NCI-H2227 (cell line): ENCODE measurements around the gene POLR2E.
A peak's percentile ranks its signal among the peaks of the same experiment; 100 is the strongest.
"Not testable (repeated sequence)": the region's sequence is repeated elsewhere in the genome, so short reads cannot be mapped to it uniquely, and the experiment has no call there.

Experiments used
- DNase-seq: peaks from one replicate; lab custom pipeline; 2025; ENCODE audit not compliant: unreplicated experiment; lab: John Stamatoyannopoulos, UW

POLR2E gene

DNA sequence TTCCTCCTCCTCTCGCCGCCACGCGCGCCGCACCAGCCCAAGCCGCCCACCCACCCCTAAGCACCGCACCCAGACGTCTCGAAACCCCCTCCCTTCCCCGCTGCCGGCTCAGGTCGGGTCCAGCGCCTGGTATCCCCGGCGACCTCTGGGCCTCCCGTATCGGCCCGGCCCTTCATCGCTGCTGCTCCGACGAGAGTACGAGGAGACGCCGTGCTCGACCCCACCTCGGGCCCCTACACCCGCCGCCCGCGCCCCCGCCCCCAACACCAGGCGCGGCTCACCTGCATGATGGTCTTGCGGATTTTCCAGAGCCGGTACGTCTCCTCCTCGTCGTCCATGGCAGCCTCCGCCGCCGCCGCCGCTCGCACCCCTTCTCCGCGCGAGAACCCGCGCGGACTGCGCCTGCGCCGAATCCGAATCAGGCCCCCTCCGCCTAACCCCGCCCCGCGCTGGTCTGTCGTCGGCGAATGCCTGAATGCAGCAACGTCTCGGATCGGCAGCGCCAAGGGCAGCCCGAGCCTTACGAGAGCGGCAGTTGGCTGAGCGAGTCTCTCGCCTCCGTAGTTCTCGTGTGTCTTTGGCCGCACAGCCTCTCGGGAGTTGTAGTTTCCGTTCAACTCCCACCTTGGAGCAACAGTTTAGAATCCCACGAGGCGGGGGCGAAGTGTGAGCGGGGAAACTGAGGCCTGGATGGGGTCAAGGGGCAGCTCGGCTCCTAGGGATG, at the start of gene POLR2E:
TSS of gene POLR2E (minus strand) at position 398 of the 724 bp plus-strand sequence. CDS start at position 338, 60 bp downstream.
- peak; percentile 97 for DNase-seq

DNA sequence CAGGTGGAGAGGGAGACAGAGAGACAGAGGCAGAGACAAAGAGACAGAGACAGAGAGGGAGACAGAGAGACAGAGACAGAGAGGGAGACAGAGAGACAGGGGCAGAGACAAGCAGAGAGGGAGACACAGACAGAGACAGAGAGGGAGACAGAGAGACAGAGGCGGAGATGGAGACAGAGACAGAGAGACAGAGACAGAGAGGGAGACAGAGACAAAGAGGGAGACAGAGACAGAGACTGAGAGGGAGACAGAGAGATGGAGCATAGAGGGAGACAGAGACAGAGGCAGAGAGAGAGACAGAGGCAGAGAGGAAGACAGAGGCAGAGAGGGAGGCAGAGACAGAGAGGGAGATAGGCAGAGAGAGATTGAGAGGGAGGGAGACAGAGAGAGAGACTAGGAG, 49.6 kb upstream of the POLR2E start:
- no peak for DNase-seq

DNA sequence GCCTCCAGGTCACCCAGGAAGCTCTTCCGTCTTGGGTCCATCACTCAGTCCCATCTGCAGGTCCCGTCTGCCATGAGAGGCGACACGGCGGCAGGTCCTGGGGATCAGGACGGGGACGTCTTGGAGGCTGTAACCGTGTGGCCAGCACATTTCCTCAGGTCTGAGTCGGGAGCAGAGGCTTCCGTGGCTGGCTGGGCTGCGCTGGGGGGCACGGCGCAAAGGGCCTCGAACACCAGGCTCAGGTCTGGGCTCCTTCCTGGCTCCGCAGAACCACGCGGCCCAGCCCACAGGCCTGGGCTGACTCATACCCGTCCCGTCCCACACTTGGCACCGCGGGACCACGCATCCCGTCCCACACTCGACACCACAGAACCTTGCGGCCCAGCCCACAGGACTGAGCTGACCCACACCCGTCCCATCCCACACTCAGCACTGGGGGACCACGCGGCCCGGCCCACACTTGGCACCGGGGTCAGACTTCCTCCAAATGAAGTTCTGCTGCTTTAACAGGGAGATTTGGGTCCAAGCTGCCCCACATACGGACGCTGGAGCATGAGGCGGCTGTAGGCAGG, 48.7 kb upstream of the POLR2E start:
- no peak for DNase-seq

DNA sequence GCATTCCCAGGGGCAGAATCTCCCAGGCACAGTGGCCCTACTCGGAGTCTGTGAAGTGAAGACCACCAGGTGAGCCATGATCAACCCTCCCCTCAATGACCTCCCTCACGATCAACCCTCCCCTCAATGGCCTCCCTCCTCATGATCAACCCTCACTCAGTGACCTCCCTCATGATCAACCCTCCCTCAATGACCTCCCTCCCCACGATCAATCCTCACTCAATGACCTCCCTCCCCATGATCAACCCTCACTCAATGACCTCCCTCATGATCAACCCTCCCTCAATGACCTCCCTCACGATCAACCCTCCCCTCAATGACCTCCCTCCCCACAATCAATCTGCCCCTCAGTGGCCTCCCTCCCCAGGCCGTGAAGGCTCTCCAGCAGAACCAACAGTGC, 46.8 kb upstream of the POLR2E start:
- no peak for DNase-seq

DNA sequence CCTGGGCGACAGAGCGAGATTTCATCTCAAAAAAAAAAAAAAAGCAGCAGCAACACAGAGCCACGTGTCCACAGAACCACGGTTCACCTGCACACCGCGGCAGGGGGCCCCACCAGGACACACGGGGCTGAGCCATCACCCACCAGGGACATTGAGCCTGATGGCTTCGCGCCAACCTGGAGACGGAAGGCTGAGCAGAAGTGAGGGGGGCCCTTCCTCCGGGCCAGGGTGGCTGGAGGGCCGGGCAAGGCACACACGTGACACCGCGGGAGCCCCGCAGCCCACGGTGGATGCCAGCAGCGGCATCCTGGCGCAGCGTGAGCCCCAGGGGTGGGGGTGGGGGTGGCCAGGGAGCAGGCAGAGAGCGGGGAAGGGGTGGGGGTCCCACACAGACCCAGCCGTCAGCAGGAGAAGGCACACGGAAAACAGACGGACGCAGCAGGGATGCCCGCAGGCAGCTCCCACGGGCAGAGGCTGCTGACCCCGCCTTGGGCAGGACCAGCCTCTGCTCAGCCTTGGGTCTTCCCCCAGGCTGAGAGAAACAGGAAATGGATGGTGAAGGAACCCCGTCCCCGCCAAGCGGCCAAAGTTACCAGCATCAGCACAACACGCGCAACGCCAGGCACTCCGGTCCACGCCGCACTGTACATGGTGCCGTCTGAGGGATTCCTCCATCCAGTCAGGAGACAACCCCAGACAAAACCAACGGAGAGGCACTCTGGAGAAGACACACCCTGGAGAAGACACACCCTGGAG, 45.3 kb upstream of the POLR2E start:
- no peak for DNase-seq

DNA sequence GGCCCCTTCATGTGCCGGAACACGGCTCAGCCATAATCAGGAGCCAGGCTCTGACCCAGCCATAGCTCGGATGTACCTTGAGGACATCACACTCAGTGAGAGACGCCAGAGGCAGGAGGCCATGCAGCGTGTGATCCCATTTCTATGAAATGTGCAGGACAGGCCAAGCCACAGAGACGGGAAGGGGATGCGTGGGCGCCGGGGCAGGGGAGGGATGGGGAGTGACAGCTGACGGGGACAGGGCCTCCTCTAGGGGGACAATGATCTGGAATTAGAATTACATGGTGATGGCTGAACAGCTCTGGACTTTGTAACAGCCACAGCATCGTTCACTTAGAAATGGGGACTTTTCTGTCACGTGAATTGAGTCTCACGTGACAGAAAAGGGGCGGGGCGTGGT, 44.0 kb upstream of the POLR2E start:
- DNase-seq, result no peak

DNA sequence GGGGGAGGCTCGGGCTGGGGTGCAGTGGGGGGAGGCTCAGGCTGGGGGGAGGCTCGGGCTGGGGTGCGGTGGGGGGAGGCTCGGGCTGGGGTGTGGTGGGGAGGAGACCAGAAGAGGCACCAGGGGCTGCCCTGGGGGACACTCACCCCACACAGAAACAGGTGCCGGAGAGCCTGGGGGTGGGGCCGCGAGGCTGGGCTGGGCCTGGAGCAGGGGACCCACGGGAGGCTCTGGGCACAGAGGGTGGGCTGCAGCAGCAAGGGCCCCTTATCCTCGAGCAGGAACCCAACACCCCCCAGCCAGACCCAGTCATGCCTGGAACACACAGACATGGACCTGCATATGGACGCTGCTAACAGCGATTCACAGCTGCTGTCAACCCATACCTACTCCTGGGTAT, 42.9 kb upstream of the POLR2E start:
- no peak for DNase-seq

DNA sequence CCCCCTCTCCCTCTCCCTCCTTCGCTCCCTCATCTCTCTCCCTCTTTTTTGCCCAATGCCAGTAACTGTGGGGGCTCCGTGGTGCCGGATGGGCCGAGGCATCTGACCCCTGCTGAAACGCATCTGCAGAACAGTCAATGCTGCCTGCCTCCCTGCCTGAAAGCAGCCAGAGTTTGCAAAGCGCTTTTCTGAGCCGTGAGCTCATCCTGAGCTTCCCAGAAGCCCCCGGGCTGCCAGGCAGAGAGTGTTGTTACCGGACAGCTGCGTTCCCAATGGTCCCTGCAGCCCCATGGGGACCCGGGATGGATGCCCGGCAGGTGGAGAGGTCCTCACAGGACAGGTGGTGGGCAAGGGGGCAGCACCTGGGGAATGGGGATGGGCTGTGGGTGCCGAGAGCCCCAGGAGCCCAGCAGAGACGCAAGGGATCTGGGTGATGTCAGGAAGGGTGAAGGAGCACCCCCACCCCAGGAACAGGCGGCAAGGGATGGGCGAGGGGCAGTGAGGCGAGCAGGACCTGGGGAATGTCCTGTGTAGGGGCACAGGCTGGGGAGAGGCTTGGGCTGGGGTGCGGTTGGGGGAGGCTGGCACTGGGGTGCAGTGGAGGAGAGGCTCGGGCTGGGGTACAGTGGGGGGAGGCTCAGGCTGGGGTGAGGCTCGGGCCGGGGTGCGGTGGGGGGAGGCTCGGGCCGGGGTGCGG, 41.6 kb upstream of the POLR2E start:
- peak; percentile 30 for DNase-seq

DNA sequence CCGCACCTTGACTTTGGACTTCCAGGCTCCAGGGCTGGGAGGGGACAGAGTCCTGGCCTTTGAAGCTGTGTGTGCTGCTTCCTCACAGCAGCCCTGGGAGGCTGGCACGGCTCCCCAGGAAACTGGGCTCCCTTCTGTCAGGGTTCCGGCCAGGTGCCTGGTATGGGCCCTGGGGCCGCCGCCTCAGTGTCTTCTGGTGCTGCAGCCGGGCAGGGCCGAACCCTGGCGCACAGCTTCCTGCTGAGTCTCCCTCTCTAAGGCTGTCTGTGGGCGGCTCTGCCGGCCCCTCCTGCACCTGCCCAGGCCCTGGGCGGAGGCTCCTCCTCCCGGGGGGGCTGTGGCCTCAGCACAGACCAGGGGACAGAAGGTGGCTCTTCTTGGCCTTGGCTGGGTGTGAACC, 41.0 kb upstream of the POLR2E start:
- peak; percentile 30 for DNase-seq

DNA sequence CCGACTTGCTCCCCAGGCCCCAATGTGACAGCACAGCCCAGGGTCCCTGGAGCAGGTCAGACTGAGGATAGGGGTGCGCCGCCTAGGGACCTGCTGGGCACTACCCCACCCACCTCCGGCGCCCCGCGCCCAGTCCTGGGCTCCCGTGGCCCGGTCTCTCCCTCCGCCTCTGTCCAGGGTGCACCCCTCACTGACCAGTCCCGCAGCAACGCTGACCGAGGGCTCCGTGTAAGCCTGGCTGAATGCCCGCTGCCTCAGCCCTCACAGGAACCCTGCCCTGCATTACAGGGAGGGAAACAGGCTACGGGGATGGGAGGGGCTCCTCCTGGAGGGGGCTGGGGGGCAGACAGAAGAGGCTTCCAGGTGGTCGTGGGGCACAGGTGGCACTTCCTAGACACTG, 40.3 kb upstream of the POLR2E start:
- no peak for DNase-seq

DNA sequence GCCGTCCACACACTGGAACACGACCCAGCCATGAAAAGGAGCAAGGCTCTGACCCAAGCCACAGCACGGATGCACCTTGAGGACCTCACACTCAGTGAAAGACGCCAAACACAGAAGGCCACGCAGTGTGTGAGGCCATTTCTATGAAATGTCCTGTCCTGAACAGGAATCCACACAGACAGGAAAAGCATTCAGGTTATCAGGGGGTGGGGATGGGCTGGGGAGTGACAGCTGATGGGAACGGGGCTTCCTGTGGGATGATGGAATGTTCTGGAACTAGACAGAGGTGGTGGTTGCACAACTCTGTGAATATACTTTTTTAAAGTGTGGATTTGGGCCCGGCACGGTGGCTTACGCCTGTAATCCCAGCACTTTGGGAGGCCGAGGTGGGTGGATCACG, 39.3 kb upstream of the POLR2E start:
- no peak for DNase-seq

DNA sequence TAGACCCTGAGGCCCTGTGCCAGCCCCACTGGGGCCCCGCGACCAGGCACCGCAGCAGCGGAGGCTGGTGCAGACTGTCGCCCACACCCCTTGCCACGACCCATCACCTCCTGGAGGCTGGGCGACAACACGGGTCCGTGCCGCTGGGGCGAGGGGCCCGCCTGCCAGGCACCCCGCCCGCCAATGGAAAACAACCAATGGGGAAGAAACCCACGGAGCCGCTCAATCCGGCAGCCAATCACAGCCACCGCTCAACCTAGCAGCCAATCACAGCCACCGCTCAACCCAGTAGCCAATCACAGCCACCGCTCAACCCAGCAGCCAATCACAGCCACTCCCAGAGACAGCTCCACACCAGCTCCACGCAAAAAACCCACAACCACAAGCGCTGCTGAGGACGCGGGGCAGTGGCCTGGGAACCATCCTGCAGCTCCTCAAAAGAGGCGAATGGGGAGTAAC, 38.3 kb upstream of the POLR2E start:
- no peak for DNase-seq

DNA sequence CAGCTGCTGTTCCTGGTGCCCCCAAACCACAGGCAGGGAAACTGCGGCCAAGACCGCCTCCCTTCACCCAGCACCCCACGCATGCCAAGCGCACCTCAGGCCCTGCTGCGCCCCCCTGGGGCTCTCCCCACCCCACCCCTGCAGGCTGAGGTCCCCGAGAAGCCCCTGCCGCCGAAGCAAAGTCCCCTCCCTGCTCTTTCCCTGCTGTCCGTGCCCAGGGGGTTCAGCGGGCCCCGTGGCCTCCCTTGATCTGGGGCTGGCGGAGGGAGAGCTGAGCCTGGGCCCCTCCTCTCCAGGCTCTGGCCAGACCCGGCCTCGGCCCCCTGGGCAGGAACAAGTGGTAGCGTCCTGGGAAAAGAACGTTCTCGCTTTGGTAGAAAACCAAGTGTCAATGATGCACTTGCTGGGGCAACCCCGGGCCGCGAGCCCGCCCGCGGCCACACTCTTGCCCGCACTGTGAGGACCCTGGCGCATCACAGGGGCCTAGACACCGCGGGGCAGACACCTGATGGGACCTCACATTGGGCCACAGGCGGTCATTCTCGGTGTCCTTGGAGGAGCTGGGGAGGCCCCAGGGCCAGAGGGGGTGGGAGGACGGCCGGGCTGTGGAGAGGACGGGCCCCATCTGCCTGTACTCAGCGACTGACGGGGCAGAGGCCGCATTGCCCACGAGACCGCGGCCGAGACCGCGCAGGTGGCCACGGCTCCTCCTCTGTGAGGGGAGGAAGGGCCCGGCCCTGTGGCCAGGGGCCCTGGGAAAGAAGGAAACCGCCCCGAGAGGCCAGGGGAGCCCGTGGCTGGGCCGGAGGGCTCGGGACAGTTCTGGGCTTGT, 37.6 kb upstream of the POLR2E start:
- DNase-seq, result no peak

DNA sequence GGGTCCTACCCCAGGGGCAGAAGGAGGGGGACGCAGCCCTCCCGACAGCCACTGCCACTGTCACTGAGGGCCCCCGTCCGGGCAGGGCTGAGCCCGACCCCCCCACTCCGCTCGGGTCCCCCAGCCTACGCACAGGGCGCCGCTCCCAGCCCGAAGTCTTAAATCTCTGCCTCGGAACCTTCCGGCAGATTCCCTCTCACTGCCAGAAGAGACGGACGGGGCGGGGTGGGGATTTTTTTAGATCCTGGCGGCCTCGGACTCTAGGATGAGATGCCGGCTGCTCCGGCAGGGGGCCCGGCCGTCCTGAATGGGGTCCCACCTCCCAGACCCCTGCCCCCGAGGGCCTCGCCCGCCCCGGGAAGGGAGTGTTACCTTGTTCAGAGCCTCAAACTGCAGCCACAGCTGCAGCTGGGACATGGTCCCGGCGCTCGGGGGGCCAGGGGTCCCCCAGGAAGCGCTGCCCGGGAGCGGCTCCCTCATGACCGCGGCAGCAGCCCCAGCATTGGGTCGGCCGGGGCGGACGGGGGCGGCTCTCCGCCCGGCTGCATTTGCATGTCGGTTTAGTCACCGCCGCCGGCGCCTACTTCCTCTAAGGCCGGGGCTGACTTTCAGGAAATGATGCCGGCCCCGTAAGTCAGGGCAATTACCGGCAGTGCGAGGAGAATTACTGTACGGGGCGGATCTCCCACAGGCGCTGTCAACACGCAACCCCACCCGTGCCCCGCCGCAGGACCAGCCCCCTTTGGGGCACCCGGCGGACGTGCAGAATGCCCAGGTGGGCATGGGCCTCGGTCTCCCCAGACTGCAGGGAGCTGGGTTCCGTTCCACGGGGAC, 36.8 kb upstream of the POLR2E start:
- peak; percentile 60 for DNase-seq

DNA sequence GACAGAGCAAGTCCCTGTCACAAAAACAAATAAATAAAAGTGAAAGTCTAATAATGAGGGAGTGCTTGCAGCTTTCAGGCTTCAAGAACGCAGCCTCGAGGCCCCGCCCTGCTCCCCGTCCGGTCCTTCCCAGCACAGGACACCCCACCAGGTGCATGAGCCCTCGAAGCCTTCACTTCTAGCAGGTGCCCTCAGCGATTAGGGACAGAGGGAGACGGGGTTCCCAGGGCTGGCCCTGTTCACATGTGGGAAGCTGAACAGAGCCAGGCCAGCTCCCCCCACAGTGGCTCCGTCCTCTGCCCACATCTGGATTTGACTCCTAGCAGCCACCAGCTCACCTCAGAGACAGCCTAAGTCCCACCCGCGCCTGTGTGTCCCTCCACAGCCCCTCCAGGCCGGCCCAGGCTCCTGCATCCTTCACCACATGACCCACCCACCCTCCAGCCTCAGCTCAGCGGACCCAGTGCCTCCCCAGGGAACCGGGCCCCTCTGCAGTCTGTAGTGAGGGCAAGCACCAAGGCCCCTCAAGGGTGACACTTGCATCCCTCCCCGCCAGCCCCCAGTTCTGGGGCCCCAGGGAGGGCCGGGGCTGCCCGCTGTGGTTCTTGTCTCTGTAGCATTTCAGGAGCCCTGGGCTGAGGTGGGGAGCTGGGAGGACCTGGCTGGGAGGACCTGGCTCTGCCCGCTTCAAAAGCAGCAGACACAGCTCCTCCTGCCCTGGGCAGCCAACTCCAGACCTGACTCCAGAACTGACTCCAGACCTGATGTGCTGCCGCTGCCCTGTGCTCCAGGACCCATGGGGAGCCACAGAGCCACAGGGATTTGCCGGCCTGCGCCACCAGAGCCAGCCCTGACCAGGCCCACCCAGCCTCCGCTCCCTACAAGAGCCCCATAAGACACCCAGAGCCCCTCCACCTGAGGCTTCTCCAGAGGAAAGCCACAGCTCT, 35.9 kb upstream of the POLR2E start:
- DNase-seq, result no peak

DNA sequence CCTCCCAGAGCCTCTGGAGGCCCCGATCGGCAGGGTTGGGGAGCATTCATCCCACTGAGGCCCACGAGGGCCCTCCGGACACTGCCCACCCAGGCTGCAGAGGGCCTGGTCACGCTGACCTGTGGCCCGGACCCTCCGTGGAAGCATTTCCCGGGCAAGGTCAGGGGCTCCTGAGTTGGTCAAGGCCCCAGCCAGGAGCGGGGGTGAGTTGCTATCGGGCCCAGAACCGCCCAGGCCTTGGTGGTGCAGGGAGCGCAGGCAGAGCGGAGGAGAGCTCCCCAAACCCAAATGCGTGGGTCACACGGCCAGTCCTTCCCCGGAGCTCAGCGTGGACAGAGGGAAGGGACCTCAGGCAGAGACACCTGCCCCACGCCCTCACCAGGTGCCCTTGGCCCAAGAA, 34.4 kb upstream of the POLR2E start:
- DNase-seq, result no peak

DNA sequence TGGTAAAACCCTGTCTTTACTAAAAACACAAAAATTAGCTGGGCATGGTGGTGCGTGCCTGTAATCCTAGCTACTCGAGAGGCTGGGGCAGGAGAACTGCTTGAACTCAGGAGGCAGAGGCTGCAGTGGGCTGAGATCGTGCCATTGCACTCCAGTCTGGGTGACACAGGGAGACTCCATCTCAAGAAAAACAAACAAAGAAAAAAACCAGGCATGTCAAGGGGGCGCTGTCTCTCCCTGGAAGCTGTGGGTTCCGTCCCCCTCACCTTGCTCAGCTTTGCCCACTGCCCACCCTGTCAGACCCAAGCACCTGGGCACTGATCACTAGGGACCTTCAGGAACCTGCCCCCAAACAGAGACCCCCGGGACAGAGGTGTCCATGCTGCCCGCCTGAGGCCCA, 33.9 kb upstream of the POLR2E start:
- DNase-seq, result not testable (repeated sequence)

DNA sequence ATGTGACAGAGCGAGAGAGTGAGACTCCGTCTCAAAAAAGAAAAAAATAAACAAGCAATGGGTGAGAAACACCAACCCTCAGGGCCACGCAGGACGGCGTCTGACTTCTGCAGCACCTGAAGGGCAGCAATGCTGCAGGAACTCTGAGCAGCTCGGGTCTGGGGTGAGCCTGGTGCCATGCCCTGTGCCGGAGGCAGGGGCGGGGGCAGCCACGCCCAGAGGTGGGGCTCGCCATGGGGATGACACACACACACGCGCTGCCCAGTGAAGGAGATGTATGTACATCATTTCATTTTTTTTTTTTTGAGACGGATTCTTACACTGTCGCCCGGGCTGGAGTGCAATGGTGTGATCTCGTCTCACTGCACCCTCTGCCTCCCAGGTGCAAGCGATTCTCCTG, 32.9 kb upstream of the POLR2E start:
- no peak for DNase-seq
